HG03095 (cell line): ENCODE results near the gene ACOX1.
A peak's percentile ranks its signal among the peaks of the same experiment; 100 is the strongest.

Experiments used
- ATAC-seq: cut with Tn5 transposase; IDR thresholded peaks from one replicate; pipeline ENCODE4 v1.9.1; 2021; ENCODE audit warnings: moderate library complexity; ENCODE audit not compliant: unreplicated experiment

Gene ACOX1

GRCh38 chr17:75978938-75979704 is at the start of gene ACOX1, which contains the start of gene TEN1:
Gene ACOX1, minus strand, starts transcription at chr17:75979166. Its CDS starts 93 bp downstream, at chr17:75979073.
Gene TEN1, plus strand, starts transcription at chr17:75979240. Its CDS starts 6,953 bp downstream, at chr17:75986193.
- peak; percentile 88 for ATAC-seq

GRCh38 chr17:76027159-76027839 is 48.3 kb upstream of the ACOX1 start, which contains the start of gene EVPL:
Gene EVPL, minus strand, starts transcription at chr17:76027306. Its CDS starts 108 bp downstream, at chr17:76027198.
- ATAC-seq: no peak

GRCh38 chr17:76026714-76027158 is 47.8 kb upstream of the ACOX1 start:
- no peak for ATAC-seq

DNA sequence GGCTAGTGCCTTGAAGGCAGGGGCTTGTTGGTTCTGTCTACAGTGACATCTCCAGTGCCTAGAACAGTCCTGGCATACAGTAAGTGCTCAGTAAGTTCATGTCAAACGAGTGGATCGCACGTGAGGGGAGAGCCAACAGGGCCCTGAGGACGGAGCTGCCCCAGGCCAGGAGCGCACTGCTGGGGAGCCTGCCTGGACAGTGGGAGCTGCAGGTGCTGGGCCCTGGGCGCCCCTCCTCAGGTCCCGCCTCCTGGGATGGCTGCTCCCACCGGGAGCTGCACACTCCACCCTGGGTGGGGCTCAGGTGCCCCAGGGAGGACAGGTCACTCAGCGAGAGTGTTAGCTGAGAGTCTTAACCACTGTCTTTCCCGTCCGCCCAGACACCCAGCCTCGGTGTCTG is 46.3 kb upstream of the ACOX1 start:
- no peak for ATAC-seq

- ATAC-seq: no peak
Measured at GRCh38 chr17:76024353-76024752, 45.4 kb upstream of the ACOX1 start.

DNA sequence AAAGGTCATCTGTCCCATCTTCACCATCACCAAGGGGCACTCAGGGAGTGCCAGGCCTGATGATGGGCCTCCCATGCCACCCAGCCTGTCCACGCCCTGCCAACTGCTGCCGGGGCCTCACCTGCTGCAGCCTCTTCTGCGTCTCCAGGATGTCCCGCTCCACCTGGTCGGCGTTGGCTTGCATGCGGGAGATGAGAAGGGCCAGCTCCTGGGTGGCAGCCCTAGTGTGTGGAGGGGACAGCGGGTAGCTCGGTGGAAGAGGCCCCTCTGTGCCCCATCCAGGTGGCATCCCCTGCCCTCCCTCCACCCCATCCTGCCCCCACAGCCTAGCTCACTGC is 44.9 kb upstream of the ACOX1 start:
- ATAC-seq: no peak

DNA sequence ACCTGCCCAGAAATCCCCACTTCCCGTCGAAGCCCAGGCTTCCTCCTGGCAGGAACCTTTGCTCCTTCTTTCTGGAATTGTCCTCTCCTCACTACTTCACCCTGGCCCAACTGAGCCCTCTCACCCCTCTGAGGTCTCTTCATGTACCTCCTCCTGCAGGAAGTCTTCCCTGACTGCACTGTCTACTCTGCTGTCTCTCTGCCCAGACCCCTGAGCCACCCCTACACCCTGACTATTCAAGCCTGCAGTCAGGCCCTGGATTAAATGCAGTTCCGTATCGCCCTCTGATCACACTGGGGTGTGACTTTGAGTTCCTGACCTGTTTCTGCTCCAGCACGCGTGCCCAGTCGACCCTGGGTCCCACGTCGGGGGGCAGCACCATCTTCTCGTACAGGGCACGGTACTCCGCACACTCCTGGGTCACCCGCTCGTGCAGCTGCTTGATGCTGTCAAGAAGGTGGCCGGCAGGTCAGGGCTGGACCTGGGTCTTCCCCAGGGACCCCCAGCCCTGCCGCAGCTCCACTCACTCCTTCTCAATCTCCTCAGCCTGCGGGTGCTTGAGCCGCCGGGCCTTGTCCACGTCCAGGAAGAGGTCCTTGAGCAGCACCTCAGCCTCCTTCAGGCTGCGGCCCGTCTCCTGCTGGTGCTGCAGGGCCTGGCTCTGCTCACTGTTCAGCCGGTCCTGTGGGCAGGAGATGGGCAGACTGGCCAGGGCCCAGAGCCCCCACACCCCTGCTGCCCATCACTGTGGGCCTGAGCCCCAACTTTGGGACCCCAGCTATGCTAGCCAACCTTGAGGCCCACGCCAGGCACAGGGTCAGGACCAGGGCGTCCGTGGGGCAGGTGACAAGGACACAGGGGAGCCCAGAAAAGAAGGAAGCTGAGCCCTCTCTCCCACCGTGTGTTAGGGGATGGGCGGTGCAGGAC is 44.3 kb upstream of the ACOX1 start:
- no peak for ATAC-seq

DNA sequence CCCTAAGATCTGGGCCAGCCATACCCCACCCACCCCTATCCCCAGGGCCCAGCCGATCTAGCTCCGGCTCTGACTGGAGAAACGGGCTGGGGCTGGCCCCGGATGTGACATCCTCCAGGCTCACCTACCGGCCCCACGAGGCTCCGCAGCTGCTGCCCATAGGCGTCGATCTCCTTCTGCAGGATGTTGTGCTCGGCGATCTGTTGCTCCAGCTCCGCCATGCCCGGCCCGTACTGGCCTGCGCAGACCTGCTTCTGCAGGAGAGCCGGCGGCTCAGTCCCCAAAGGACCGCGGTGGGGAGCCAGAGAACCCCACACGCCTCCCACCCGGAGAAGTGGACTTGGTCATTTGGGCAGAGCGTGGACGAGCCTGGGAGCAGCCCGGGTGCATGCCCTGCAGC is 43.3 kb upstream of the ACOX1 start:
- no peak for ATAC-seq

- no peak for ATAC-seq
Measured at GRCh38 chr17:76019833-76020467, 41.0 kb upstream of the ACOX1 start.

- ATAC-seq: no peak
Measured at GRCh38 chr17:76018801-76019200, 39.8 kb upstream of the ACOX1 start.

DNA sequence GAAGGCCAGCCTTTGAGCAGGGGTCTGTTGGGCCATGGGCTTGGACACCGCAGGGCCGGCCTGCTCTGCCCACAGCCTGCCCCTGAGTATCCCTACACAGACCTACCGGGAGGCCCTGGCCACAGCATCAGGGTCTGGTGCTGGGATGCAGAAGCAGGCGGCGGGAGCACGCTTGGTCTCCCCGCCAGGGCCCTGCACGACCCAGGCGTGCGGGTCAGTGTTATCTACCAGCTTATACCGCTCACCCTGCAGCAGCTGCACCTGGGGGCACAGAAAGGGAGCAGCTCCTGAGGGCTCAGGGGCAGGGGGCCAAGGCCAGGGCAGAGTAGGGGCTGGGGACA is 39.3 kb upstream of the ACOX1 start:
- ATAC-seq: no peak

- ATAC-seq: no peak
Measured at GRCh38 chr17:76017481-76018339, 38.7 kb upstream of the ACOX1 start.

DNA sequence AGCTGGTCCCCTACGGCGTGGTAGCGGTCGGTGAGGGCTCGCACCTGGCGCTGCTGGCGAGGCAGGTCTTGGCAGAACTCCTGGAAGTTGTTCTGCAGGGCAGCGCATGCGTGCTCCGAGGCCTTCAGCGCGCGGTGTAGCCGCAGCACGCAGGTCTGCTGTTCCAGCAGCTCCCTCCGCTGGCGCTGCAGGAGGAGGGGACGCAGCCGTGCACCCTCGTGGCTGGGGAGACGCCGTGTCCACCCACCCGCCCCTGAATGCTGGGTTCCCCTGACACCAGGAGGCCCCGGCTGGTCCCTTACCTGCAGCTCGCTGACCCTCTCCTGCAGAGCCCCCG is 35.9 kb upstream of the ACOX1 start:
- no peak for ATAC-seq

DNA sequence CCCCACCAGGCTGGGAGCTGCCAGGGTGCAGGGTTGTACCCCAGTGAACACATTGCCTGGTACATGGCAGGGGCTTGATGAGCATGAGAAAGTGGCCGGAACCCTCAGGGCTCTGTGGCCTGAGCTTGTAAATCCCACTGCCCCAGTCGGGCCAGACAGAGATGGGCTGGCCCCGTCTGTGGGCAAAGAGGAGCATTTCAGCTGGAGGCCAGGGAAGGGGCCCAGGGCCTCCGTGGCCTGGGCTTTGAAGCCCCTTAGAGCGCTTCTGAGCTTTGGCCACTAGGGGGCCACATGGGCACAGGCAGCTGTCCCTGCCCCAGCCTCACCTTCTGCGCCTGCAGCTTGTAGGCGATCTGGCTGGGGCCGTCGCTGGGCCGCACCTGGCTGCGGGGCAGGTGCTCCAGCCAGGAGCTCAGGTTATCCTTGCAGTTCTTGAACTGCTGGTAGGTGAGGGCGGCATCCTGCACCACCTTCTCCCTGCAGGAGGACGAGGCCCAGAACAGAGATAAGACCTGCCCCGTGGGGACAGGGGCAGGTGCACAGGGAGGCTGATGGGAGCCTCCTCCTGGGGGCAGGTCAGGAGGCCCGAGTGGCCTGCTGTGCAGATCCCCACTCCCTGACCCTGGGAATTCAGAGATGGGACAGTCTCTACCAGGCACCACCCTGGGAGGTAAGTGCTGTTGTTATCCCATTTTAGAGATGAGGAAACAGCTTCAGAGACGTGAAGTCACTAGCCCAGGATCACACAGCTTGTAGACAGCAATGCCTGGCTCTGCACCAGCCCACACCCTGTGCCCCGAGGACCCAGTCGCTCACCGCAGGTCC is 35.3 kb upstream of the ACOX1 start:
- ATAC-seq: no peak

DNA sequence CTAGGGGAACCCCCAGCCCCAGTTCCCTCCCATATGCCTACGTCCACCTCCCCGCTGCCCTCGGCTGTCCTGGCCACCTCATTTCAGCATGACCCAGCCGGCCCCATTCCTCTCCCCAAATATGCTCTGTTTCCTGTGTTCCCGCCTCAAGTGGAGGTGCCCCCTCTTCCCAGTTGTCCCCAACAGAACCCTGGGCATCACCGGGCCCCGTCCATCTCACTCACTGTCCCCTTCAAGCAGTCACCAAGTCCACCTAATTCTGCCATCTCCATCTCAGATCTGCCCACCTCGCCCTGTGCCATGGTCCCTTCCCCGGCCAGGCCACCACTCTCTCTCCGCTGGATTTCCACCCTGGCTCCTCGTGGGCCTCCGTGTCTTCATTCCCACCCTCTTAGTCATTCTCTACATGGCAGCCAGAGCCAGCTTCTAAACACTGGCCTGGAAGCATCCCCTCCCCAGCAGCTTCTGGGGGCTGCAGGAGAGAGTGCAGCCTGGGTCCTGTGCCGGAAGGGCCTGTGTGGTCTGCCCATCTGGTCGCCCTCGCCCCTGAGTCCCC is 34.5 kb upstream of the ACOX1 start:
- ATAC-seq: no peak

DNA sequence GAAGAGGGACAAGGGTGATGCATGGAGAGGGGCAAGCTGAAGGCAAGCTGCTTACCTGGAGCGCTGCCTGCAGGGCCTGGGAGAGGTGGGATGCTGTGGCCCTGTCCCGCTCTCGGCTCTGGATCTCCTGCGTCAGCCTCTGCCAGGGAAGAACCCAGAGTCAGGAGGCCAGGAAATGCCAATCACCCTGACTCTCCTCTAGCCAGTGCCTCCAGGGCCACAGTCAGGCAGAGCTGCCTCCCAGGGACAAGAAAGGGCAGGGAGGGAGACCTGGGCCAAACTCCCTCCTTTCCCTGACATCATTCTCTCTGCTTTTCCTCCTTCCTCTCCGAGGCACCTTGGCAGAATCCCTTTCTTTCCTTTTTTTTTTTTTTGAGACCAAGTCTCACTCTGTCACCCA is 33.0 kb upstream of the ACOX1 start:
- no peak for ATAC-seq

- no peak for ATAC-seq
Measured at GRCh38 chr17:76009969-76010661, 31.1 kb upstream of the ACOX1 start.

- ATAC-seq: no peak
Measured at GRCh38 chr17:76009447-76009846, 30.5 kb upstream of the ACOX1 start.
